ENCODE data around the gene LAD1.

DNA sequence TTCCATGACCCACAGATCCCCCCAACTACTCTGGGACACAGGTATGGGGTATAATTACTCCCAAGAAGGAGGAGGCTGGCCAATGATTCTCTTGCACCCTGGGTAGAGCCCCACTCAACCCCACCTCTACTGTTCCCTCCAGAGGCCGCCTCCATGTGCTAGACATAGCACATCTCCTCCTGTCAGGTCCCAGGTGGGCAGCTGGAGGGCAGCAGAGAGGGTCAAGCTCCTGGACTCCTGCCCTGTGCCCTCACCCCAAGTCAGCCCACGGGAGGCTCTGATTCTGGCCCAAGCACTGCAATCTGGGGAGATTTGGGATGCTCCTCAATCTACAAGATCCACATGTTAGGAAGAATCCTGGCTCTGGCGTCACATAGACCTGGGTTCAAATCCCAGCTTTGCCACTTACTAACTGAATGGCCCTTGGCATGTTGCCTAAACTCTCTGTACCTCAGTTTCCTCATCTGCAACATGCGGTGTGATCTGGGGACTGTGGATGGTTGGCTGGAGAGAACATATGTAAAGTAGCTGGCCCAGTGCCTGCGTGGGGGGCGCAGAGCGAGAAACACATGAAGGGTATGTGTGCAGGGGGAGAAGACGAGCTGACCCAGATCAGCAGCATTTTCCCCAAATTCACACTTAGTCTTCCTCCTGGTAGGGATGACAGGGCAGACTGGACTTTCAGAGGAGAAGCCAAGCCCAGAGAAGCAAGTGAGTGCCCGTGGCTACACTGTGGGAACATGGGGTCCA lies 44.8 kb downstream of the LAD1 start:
- TF ChIP-seq SIN3A (IDR thresholded peaks at IDR 0.05; ENCODE audit: borderline replicate concordance, low read depth, low read length) (no peak), ZNF383 (CRISPR knock-in tag; IDR thresholded peaks at IDR 0.05; ENCODE audit: borderline replicate concordance) (no peak), MAZ (IDR thresholded peaks at IDR 0.05; ENCODE audit: borderline replicate concordance, low read depth, low read length) (no peak), MAZ (CRISPR knock-in tag; IDR thresholded peaks at IDR 0.05; ENCODE audit: low read depth) (no peak), REST (IDR thresholded peaks at IDR 0.05; ENCODE audit: borderline replicate concordance in 1 of 2, low read depth in 1 of 2, low read length in 2 of 2) (no peak), GABPA (IDR thresholded peaks at IDR 0.05; ENCODE audit: low read depth, low read length) (no peak), GABPA (CRISPR knock-in tag; IDR thresholded peaks at IDR 0.05; ENCODE audit: low read depth) (no peak), ZNF501 (CRISPR knock-in tag; IDR thresholded peaks at IDR 0.05) (no peak), TAF15 (IDR thresholded peaks at IDR 0.05; ENCODE audit: low read depth, low read length, poor library complexity, severe bottlenecking) (no peak), CENPX (CRISPR knock-in tag; IDR thresholded peaks at IDR 0.05) (no peak), EP300 (IDR thresholded peaks at IDR 0.05; ENCODE audit: low read depth in 2 of 2, low read length in 2 of 2) (no peak), EP300 (CRISPR knock-in tag; IDR thresholded peaks at IDR 0.05; ENCODE audit: borderline replicate concordance) (no peak), GABPB1 (CRISPR knock-in tag; IDR thresholded peaks at IDR 0.05) (no peak), CHD2 (IDR thresholded peaks at IDR 0.05; ENCODE audit: low read depth, low read length) (no peak)
- TF ChIP-seq, protein P1, sequence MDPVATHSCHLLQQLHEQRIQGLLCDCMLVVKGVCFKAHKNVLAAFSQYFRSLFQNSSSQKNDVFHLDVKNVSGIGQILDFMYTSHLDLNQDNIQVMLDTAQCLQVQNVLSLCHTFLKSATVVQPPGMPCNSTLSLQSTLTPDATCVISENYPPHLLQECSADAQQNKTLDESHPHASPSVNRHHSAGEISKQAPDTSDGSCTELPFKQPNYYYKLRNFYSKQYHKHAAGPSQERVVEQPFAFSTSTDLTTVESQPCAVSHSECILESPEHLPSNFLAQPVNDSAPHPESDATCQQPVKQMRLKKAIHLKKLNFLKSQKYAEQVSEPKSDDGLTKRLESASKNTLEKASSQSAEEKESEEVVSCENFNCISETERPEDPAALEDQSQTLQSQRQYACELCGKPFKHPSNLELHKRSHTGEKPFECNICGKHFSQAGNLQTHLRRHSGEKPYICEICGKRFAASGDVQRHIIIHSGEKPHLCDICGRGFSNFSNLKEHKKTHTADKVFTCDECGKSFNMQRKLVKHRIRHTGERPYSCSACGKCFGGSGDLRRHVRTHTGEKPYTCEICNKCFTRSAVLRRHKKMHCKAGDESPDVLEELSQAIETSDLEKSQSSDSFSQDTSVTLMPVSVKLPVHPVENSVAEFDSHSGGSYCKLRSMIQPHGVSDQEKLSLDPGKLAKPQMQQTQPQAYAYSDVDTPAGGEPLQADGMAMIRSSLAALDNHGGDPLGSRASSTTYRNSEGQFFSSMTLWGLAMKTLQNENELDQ (CRISPR knock-in tag; IDR thresholded peaks at IDR 0.05; ENCODE audit: borderline replicate concordance) = no peak
- TF ChIP-seq, protein P2, sequence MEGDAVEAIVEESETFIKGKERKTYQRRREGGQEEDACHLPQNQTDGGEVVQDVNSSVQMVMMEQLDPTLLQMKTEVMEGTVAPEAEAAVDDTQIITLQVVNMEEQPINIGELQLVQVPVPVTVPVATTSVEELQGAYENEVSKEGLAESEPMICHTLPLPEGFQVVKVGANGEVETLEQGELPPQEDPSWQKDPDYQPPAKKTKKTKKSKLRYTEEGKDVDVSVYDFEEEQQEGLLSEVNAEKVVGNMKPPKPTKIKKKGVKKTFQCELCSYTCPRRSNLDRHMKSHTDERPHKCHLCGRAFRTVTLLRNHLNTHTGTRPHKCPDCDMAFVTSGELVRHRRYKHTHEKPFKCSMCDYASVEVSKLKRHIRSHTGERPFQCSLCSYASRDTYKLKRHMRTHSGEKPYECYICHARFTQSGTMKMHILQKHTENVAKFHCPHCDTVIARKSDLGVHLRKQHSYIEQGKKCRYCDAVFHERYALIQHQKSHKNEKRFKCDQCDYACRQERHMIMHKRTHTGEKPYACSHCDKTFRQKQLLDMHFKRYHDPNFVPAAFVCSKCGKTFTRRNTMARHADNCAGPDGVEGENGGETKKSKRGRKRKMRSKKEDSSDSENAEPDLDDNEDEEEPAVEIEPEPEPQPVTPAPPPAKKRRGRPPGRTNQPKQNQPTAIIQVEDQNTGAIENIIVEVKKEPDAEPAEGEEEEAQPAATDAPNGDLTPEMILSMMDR (CRISPR knock-in tag; IDR thresholded peaks at IDR 0.05) = no peak

Measured in HepG2 (cell line).